GM12878 (cell line): ENCODE data around the gene ARMC2.

ENCODE experiments used
- ATF7 ChIP-seq: fragments of 450-650 bp; IDR thresholded peaks from 2 replicates; pipeline ENCODE4 v1.6.1; 2016; ENCODE audit warnings: low read depth, mild to moderate bottlenecking
- CREB1 ChIP-seq: IDR thresholded peaks from 2 replicates; pipeline ENCODE4 v1.6.1; 2012; ENCODE audit warnings: low read depth, mild to moderate bottlenecking, inconsistent platforms
- CTCF ChIP-seq, 3 experiments: IDR thresholded peaks in 2 of 3; conservative IDR thresholded peaks in 1 of 3; 2 replicates each; pipeline ENCODE4 v1.5.1; 2011; ENCODE audit warnings: low read depth in 3 of 3, low read length in 3 of 3, mild to moderate bottlenecking in 3 of 3, control low read depth in 2 of 3, moderate library complexity in 2 of 3, inconsistent platforms in 1 of 3, mixed read lengths in 1 of 3; ENCODE audit not compliant: control insufficient read depth in 2 of 3, insufficient read depth in 1 of 3; ENCODE audit errors: extremely low read depth in 1 of 3
- E2F8 ChIP-seq: fragments of 450-650 bp; IDR thresholded peaks from 2 replicates; pipeline ENCODE4 v1.6.1; 2018; ENCODE audit warnings: mild to moderate bottlenecking, low read depth, moderate library complexity; ENCODE audit not compliant: partially characterized antibody
- TAF1 ChIP-seq: IDR thresholded peaks from 2 replicates; pipeline ENCODE4 v1.6.1; 2011; ENCODE audit warnings: mild to moderate bottlenecking, low read depth, low read length, borderline replicate concordance

- TF ChIP-seq ATF7 (no peak), CTCF (IDR thresholded peaks at IDR 0.05 in 2 of 3, conservative IDR thresholded peaks at IDR 0.05 in 1 of 3; ENCODE audit: control insufficient read depth in 2 of 3, extremely low read depth in 1 of 3, insufficient read depth in 1 of 3, low read depth in 3 of 3, low read length in 3 of 3) (no peak), E2F8 (no peak), CREB1 (no peak), TAF1 (no peak)
Observed at GRCh38 chr6:109001291-109001894, 153.2 kb downstream of the ARMC2 start.
